ENCODE data around the gene ATXN7L1.

ATXN7L1 gene, protein sequence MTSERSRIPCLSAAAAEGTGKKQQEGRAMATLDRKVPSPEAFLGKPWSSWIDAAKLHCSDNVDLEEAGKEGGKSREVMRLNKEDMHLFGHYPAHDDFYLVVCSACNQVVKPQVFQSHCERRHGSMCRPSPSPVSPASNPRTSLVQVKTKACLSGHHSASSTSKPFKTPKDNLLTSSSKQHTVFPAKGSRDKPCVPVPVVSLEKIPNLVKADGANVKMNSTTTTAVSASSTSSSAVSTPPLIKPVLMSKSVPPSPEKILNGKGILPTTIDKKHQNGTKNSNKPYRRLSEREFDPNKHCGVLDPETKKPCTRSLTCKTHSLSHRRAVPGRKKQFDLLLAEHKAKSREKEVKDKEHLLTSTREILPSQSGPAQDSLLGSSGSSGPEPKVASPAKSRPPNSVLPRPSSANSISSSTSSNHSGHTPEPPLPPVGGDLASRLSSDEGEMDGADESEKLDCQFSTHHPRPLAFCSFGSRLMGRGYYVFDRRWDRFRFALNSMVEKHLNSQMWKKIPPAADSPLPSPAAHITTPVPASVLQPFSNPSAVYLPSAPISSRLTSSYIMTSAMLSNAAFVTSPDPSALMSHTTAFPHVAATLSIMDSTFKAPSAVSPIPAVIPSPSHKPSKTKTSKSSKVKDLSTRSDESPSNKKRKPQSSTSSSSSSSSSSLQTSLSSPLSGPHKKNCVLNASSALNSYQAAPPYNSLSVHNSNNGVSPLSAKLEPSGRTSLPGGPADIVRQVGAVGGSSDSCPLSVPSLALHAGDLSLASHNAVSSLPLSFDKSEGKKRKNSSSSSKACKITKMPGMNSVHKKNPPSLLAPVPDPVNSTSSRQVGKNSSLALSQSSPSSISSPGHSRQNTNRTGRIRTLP

DNA sequence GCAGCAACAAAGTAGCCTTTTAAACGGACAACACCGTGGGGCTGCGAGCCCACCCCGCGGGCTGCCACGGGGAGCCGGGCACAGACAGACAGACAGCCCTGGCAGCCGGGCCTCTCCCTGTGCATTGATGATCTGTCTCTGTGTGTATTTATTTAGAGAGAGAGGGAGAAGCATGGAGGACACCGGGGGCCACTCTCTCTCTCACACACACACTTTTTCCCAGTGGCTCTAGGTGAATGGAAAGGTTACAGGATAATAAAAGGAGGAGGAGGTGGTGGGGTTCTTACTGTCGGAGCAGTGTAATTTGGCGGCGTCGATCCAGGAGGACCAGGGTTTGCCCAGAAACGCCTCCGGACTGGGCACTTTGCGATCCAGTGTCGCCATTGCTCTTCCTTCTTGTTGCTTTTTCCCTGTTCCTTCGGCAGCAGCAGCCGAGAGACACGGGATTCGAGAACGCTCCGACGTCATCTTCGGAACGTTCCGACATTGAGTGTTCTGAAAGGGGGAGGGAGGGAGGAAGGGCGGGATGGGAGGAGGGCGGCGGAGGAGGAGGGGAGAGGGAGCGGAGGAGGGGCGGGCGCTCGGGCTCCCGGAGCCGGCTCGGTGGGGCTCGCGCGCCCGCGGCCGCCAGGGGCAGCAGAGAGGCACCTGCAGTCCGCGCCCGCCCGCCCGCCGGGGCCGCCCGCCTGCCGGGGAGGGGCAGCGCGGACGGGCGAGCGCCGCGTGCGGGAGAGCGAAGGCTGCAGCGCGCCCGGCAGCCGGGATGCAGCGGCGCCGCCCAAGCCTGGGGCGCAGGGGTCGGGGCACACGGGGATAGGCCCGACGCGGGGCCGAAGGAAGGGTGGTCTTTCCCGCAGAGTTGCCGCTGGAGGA, at the start of gene ATXN7L1:
Gene ATXN7L1 (minus strand): TSS at position 509 of the 873 bp plus-strand sequence. CDS start 41 bp downstream, at position 468.
- FAIRE-seq (peak; percentile 36), DNase-seq (ENCODE audit: insufficient read length, low spot score) (peak; percentile 88)

DNA sequence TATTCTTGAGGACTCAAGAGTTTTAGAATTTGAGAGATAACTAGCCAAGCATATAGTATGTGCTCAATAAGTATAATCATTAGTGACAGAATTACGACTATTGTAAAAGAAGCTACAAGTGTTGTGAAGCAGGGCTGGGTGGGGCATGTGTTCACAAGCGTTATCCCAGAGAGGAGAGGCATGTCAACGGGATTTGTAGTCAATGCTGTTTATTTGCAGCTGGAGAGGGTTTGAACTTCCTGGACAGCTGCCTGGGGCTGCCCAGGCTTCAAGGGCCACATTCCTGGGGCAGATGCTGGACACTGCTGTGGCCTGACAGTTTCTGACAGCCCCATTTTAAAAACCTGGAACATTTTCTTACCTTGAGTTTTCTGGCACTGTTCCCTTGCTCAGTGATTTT, 49.7 kb upstream of the ATXN7L1 start:
- DNase-seq (ENCODE audit: insufficient read length, low spot score) = no peak
- FAIRE-seq = no peak

DNA sequence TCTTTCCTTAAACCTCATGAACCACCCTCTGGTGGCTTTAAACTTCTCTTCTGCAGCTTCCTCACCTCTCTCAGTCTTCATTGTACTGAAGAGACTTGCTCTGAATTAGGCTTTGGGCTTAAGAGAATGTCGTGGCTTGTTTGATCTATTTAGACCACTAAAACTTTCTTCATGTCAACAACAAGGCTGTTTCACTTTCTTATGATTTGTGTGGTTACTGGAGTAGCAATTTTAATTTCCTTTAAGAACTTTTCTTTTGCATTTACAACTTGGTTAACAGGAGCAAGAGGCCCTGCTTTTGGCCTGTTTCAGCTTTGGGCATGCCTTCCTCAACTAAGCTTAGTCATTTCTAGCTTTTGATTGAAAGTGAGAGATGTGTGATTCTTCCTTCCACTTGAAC, 48.5 kb upstream of the ATXN7L1 start:
- no peak for DNase-seq (ENCODE audit: insufficient read length, low spot score)
- no peak for FAIRE-seq

DNA sequence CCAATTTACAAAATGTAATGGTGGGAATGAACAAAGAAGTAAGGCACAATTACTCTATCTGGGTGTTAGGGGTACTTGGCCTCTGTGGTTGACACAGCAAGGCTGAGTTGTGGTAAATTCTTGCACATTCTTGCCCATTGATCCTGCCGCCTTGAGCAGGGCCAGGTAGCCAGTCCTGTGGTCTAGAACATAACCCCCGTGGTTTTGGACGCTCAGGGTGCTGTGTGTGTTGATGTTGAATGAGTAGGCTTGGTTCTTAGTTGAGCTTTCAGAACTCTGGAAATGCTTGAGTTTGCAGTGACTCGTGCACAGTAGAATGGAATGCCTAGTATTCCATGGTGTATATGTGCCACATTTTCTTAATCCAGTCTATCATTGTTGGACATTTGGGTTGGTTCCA, 44.4 kb upstream of the ATXN7L1 start:
- no peak for FAIRE-seq

DNA sequence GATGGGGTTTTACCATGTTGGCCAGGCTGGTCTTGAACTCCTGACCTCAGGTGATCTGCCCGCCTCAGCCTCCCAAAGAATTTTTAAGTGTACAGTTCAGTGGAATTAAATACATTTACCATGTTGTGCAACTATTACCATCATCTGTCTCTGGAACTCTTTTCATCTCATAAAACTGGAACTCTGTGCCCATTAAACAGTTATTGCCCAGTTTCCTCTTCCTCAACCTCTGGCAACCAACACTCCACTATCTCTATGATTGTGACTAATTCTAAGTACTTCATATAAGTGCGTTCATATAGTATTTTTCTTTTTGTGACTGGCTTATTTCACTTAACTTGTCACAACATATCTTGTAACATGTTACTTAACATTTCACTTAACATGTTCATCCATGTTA, 41.3 kb upstream of the ATXN7L1 start:
- FAIRE-seq (no peak), DNase-seq (ENCODE audit: insufficient read length, low spot score) (no peak)

More for the DNA sequence above, 44.4 kb upstream of the ATXN7L1 start:
- DNase-seq (ENCODE audit: insufficient read length, low spot score) = no peak

DNA sequence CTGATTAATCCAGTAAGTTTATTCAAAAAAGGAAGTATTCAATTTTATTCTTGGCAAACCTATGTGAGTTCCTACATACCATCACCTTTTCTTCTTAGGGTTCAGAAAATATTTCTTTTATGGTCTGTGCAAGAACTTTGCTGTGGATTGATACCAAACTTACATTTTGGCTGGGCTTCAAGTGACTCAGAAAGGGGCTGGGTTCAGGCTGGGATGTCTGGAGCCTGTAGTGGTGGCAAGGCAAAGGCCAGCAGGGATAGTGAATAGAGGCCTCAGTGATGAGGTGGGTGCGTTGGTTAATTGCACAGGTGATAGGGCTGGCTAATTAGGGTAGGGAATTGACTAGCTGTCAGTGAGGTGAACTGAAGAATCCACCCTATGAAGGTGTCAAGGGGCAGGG, 40.2 kb upstream of the ATXN7L1 start:
- FAIRE-seq = no peak
- DNase-seq (ENCODE audit: insufficient read length, low spot score) = no peak

DNA sequence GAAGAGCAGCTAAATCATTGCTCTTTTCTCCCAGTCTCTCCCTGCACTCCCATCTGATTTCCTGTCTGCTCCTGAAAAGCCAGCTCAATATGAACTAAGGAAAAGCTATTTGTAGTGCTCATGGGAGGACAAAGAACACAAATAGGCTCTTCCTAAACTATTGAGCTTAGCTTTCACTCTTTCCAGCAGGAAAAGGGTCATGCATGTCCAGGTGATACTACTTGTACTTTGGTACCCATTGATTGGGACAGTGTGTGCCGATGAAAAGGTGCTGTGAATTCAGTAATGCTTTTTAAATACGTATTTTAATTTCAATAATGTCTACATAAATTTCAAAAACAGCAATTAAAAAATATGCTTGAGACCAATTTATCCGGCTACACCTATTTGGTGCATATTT, 37.5 kb upstream of the ATXN7L1 start:
- FAIRE-seq (no peak), DNase-seq (ENCODE audit: insufficient read length, low spot score) (no peak)

DNA sequence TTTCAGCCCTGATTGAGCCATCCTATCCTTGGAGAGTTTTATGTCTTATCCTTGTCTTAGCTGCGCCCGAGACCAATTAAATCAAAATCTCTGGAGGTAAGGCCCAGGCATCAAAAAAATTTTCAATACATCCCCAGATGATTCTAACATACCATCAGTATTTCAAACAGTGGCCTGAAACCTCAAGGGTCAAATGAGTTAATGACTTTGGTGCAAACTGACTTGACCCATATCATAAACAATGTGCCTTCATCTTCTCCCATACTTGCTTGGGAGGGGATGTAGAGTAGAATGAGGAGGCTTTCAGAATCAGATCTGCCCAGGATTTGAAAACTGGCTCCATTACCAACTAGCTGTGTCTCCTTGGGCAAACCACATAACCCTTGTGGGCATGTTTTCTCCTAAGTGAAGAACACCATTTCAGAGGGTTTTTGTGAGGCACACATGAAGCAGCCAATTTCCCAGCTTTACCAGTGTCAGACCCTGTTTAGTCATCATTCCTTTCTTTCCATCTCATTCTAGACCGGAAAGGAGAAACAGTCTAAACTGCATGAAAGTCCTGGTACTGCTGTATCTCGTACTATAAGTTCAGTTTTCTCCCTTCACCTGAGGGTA, 35.7 kb upstream of the ATXN7L1 start:
- FAIRE-seq (no peak), DNase-seq (ENCODE audit: insufficient read length, low spot score) (no peak)

DNA sequence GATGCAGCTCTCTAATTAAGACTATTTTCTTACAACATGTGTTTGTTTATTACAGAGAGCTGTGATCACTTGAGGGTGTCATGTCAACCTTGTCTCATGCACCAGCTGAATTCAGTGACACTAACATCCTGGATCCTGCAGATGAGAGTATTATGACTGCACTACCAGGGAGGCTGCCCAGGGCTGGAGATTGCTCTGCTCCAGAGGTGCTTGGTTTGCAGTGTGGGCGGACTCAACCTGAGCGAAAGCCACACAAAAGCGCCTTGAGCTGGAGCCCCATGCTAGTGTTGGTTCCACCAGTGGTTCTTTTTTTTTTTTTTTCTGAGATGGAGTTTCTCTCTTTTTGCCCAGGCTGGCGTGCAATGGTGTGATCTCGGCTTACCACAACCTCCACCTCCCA, 33.8 kb upstream of the ATXN7L1 start:
- FAIRE-seq = no peak
- DNase-seq (ENCODE audit: insufficient read length, low spot score) = no peak

DNA sequence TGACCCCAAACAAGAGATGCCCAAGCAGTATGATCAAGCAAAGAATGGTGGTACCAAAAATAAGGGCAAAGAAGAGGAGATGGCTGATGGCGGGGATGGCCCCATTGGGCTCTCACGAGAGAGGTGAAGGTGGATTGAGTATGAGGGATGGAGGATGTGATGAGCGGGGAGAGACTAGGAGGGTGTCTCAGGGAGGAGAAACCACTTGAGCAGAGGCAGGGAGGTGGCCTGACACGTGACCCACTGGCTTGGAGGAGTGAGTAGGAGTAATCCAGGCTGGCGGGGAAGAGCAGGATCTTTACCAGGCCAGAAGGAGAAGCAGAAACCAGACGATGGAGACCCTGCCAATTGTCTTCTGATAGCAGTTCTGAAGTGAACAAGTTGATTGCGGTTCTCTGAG, 33.3 kb upstream of the ATXN7L1 start:
- DNase-seq (ENCODE audit: insufficient read length, low spot score) = no peak
- no peak for FAIRE-seq

DNA sequence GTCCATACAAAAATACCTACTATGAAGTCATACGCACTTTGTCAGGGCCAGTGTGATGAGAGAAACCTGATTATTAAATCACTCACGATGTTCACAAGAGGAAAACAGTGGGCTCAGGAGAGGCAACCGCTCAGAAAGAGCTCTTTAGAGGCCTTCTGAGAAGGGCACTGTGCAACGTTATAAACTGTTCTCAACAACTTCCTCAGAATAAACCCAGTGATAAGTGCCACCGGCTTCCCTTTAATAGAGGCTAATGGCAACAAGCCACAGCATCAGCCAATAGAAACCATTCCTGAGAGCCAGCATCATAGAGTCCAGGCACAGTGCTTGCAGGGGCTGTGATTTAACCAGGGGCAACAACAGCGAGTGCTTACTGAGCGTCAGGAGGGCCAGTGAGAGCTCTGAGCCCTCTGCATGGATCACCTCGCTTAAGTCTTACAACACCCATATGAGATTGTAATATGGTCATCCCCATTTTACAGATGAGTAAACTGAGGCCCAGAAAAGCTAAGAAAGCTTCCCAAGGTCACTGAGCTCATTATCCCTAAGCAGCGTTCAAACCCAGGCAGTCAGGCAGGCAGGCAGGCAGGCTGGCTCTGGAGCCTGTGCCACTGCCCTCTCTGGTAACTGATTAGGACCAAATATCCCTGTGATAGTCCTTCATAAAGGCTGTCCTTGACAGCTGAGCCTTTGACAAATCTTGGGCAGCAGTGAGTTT, 30.9 kb upstream of the ATXN7L1 start:
- no peak for DNase-seq (ENCODE audit: insufficient read length, low spot score)
- FAIRE-seq = no peak

DNA sequence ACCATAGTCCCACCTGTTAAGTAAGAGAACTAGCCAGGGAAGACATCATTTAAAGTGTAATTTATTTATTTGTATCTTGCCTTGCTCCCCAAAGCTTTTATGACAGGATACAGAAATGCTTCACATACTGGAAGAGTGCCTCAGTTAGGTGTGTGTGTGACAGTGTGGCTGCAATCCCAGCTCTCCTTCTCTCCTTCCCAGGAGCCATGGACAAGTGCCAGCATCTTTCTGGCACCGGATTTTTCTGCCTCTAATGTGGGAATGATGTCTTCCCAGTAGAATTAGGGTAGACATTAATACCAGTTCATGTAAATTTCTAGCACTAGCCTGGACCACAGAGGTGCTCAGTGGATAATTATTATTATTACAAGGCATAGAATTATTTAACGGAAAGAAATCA, 30.3 kb upstream of the ATXN7L1 start:
- no peak for FAIRE-seq
- no peak for DNase-seq (ENCODE audit: insufficient read length, low spot score)

DNA sequence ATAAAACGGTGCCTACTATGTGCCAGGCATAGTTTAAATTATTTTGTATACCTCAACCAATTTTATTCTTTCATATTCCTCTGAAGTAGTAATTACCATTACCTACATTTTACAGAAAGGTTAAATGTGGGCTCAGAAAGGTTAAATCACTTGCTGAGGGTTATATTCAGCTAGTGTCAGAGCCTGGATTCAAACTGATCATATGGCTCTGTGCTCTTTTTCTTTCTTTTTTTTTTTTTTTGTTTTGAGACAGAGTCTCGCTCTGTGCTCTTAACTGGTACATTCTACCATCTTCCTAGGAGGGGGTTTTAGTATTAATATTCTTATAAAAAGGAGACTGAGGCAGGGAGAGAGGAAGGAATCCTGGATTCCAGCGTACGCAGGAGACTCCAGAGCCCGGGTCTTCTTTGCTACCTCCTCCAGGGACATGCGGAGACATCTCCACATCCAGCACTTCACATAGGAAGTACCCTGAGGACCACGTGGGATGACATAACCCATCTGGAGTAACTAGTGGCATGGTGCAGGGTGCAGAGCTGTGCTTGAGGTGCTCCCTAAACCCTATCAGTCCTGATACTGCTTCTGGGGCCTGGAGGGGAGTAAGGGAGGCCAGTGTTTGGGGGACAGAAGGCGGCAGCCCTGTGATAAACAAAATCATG, 29.6 kb upstream of the ATXN7L1 start:
- DNase-seq (ENCODE audit: insufficient read length, low spot score) = no peak
- no peak for FAIRE-seq

DNA sequence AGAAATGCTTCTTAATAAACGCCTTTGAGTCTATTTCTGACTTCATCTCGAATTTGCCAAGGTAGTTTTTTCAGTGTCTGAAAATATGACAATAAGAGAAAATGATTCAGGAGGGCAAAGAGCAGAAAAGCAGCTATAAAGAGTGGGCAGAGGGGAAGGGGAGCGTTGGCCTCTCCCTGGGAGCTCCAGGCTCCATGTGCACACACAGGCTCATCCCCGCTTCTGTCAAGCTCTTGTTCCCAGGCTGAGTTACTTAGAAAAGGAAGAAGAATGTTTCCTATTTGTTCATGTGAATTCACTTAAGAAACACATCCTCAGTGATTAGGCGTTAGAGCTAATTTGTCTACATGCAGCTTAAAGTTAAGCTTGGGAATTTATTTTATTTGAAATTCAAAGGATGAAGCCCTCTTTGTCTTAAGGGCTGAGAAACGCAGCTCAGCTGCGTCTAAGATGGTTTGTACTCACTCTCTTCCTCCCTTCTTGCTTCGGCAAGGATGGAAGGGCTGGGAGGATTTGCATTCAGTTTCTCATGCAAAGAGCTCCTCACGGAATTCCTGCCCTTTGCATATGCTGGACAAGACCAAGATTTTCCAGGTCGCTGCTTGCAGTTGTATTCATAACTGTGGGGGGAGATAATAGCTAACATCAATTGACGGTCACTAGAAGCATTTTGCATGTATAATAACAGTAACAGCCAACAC, 29.0 kb upstream of the ATXN7L1 start:
- no peak for FAIRE-seq
- no peak for DNase-seq (ENCODE audit: insufficient read length, low spot score)

DNA sequence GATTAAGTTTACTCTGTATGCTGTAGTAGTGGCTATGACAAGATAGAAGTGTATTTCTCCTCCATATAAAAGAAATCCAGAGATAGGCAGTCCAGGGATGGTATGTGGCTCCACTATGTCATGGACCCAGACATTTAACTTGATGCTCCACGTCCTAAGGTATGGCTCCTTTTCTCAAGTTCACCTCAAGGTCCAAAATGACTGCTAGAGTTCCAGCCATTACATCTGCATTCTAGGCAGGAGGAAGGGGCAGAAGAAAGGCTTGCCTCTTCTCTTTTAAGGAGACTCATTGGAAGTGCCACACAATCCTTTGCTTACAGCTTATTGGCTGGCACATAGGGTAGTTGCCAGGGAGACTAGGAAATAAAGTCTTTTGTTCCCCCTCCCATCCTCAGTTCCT, 27.7 kb upstream of the ATXN7L1 start:
- FAIRE-seq = no peak
- no peak for DNase-seq (ENCODE audit: insufficient read length, low spot score)

DNA sequence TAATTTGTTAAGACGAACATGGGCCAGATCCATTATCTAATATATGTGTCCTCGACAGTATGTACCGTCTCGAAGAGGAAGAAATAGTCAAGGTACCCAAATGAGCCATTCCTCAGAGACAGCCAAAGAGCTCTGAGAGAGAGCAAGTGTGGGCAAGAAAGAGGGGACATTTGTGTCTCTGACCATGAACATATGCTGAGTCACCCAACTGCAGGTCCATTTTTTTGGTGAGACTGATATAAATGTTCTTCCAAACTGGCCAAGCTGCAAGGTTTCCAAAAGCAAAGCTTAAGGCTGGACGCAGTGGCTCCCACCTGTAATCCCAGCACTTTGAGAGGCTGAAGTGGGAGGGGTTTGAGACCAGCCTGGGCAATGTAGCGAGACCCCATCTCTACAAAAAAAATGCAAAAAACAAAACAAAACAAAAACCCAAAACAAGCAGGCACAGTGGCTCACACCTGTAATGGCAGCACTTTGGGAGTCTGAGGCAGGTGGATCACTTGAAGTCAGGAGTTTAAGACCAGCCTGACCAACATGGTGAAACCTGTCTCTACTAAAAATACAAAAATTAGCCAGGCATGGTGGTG, 26.0 kb upstream of the ATXN7L1 start:
- FAIRE-seq = no peak
- DNase-seq (ENCODE audit: insufficient read length, low spot score) = no peak

DNA sequence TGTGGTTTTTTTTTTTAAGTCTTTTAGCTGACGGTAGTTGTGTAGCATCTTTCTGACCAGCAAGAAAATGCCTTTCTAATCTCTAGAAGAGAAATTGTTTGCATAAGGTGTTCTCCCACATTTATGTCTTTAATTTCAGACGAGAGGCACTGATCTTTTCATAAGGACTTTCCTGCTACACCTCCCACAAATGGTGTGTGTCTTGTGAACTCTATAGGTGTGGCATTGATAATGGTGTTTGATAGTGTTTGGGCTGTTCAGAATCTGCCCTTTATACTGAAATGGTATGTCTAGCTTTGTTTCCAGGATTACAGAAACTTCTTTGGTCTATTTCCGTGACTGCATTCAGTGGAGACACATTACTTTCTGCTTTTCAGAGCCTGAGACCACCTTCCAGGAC, 21.6 kb upstream of the ATXN7L1 start:
- no peak for DNase-seq (ENCODE audit: insufficient read length, low spot score)
- FAIRE-seq = no peak

DNA sequence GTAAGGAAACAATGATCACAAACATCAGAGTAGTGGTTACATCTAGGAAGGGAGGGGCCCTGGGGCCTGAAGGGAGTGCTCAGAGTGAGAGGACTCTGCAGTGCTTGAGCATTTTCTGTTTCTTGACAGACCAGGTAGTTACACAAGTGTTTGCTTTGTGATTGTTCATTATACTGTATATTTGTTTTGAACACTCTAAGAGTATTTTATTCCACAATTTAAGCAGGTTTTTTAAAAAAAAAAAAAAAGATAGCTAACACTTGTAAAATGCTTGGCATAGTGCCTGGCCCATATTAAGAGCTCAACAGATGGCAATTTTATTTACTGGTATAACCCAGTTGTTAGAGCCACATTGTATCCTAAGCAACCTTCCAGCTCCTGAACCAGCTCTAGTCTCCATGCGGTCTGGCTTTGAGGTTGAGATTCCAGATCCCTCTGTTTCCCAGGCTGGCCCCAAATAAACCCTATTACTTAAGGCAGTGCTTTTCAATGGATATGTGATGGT, 20.1 kb upstream of the ATXN7L1 start:
- DNase-seq (ENCODE audit: insufficient read length, low spot score) (no peak), FAIRE-seq (no peak)
